ENCODE results near the gene SLC41A1.

SLC41A1 gene

GRCh38 chr1:205750138-205751035, 62.6 kb downstream of the SLC41A1 start, which contains the start of gene NUCKS1:
TSS of gene NUCKS1 (minus strand) at chr1:205750182. CDS start at chr1:205749973, 209 bp downstream.
- DNase-seq: peak; percentile 46

GRCh38 chr1:205749234-205750137, 63.5 kb downstream of the SLC41A1 start:
- DNase-seq: peak; percentile 95

GRCh38 chr1:205748403-205749233, 64.4 kb downstream of the SLC41A1 start:
- no peak for DNase-seq

GRCh38 chr1:205746757-205747412, 66.1 kb downstream of the SLC41A1 start:
- no peak for DNase-seq

- no peak for DNase-seq
These were observed 68.6 kb downstream of the SLC41A1 start for GRCh38 chr1:205744403-205744802.

GRCh38 chr1:205743977-205744376, 69.0 kb downstream of the SLC41A1 start:
- no peak for DNase-seq

- DNase-seq: no peak
These were observed 71.3 kb downstream of the SLC41A1 start for GRCh38 chr1:205741681-205742080.

- no peak for DNase-seq
These were observed 73.4 kb downstream of the SLC41A1 start for GRCh38 chr1:205739348-205740160.
